Activated CD4-positive, alpha-beta T cell treated with anti-CD3 and anti-CD28 coated beads, Interleukin-2, amount 10 ng/mL, durations not matched to agents 7 days and 5 days (primary cell): ENCODE results near the gene CHRNA7. TPM values are rescaled to one million over a fixed set of nuclear protein-coding genes. Genes with fewer than 3 reads are reported as not detected.

Experiments used
- CTCF ChIA-PET: fragments of 350-600 bp; sonication (Branson Sonifier 250); formaldehyde crosslinking; loops from one replicate; lab custom pipeline; 2021; ENCODE audit warnings: antibody characterized with exemption; lab: Charles Lee
- POLR2A ChIA-PET: fragments of 350-600 bp; sonication (Branson Sonifier 250); formaldehyde crosslinking; loops from one replicate; lab custom pipeline; 2021; ENCODE audit warnings: antibody characterized with exemption; lab: Charles Lee
- DNase-seq: peaks from one replicate; pipeline ENCODE4 v3.0.0-alpha.2; 2020
- H3K27ac Mint-ChIP-seq: one replicate; pipeline ENCODE4 v1.8.0; 2021; ENCODE audit warnings: mild to moderate bottlenecking, moderate library complexity, mixed read lengths
- H3K27me3 Mint-ChIP-seq: one replicate; pipeline ENCODE4 v1.8.0; 2021; ENCODE audit warnings: mixed read lengths
- H3K36me3 Mint-ChIP-seq: one replicate; pipeline ENCODE4 v1.8.0; 2021; ENCODE audit warnings: low read depth, mixed read lengths
- H3K4me1 Mint-ChIP-seq: one replicate; pipeline ENCODE4 v1.8.0; 2021; ENCODE audit warnings: mixed read lengths
- H3K4me3 Mint-ChIP-seq: one replicate; pipeline ENCODE4 v1.8.0; 2021; ENCODE audit warnings: mild to moderate bottlenecking, moderate library complexity, mixed read lengths
- H3K9me3 Mint-ChIP-seq: one replicate; pipeline ENCODE4 v1.8.0; 2021; ENCODE audit warnings: mixed read lengths
- total RNA-seq, 2 experiments: library from RNA; stranded (reverse); gene quantifications; one replicate each; pipeline ENCODE4 v1.2.3, GENCODE V29; 2021

CHRNA7 gene
- total RNA-seq, 2 experiments from 2014 or later: not detected

- ChIA-PET POLR2A (no interaction called here), CTCF (no interaction called here)
- H3K4me3 Mint-ChIP-seq: no peak overlapping the region
- no peak overlapping the region for H3K27ac Mint-ChIP-seq
- no peaks in the 10 kb centered on the region for H3K9me3 Mint-ChIP-seq
- no peak for DNase-seq
- H3K4me1 Mint-ChIP-seq: no peaks in the 10 kb centered on the region
- peaks cover 5% of the 10 kb centered on the region for H3K27me3 Mint-ChIP-seq
- H3K36me3 Mint-ChIP-seq: no peaks in the 10 kb centered on the region
These were observed 67.7 kb downstream of the CHRNA7 start for GRCh38 chr15:32098033-32098432.

- CTCF ChIA-PET: no interaction called here
- no peaks in the 10 kb centered on the region for H3K36me3 Mint-ChIP-seq
- H3K27me3 Mint-ChIP-seq: peaks cover 5% of the 10 kb centered on the region
- H3K4me1 Mint-ChIP-seq: no peaks in the 10 kb centered on the region
- no peak overlapping the region for H3K27ac Mint-ChIP-seq
- no peak overlapping the region for H3K4me3 Mint-ChIP-seq
- no peak for DNase-seq
- no peaks in the 10 kb centered on the region for H3K9me3 Mint-ChIP-seq
- POLR2A ChIA-PET: no interaction called here
These were observed 68.9 kb downstream of the CHRNA7 start for GRCh38 chr15:32099097-32099785.

DNA sequence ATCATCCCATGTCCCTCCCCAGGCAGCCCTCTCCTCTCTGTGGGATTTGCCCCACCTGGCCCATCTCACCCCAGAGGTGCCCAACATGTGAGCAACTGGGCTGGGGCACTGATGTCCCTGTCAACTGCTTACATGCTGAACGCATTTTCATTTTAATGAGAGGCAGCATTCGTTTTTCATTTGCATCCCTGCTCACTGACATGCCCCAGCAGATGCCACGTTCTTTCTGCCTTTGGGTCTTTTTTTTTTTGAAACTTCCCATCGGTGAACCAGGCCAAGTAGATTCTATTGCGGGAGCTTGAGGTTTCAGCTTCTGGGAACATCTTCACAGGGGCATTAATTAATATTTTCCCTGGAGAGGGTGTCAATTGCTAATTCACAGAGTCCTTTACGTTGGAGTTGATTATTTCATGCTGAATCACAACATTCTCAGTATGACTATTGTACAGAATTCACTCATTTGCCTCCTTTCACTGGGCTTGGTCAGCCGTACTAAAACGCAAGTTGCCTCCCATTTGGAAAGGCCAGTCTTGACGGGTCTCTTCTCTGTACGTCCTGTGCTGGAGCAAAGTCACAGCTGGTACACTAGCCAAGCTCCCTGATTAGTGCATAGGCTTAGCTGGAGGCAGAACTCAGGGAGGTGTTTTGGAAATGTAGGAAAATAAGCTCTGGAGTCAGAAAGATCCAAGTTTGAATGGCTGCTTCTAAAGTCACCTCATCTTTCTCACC lies 69.8 kb downstream of the CHRNA7 start:
- ChIA-PET CTCF (no interaction called here), POLR2A (no interaction called here)
- Mint-ChIP-seq H3K4me1 (no peaks in the 10 kb centered on the region), H3K36me3 (no peaks in the 10 kb centered on the region), H3K27ac (no peak overlapping the region), H3K9me3 (no peaks in the 10 kb centered on the region), H3K27me3 (peaks cover 7% of the 10 kb centered on the region), H3K4me3 (no peak overlapping the region)
- no peak for DNase-seq

DNA sequence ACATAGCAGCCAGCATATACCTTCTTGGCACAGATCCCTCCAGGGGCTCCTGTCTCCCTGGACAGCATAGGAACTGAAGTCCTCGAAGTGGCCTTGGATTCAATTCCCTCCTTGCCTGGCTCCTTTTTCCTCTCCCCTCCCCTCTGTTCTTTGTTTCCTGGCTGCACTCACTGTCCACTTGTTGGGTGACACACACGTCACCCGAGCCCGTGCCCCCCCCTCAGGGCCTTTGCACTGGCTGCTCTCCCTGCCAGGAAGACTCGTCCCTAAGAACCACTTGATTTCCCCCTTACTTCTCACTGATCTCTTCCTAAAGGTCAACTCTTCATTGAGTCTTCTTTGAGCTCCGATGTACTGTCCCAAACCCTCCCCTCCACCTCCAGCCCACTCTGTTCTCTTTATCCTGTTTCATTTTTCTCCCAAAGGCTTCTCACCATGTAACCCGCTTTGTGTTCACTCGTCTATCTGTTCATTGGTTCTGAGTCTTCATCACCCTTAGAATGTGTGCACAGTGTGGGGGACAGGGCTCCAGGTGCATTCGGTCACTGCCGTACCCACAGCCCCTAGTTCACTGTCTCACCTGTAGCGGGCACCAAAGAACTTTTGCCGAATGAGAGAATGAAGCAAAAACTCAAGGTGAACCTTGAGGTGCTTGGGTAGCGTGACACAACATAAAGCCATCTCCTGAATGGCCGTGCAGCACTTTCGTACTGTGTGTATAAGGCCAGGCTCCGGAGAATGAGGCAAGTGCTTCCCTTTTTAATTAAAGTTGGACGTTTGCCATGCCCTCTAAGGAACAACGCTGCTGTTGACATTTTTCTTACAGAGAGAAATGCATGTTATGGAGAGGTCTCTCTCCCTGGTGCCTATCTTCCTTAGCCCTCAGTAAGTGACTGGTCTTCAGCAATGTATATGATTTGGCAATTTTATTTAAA lies 74.0 kb downstream of the CHRNA7 start:
- CTCF ChIA-PET: no interaction called here
- H3K27ac Mint-ChIP-seq: no peak overlapping the region
- peaks cover 9% of the 10 kb centered on the region for H3K4me1 Mint-ChIP-seq
- no peak for DNase-seq
- H3K4me3 Mint-ChIP-seq: no peak overlapping the region
- peaks cover 19% of the 10 kb centered on the region for H3K27me3 Mint-ChIP-seq
- no peaks in the 10 kb centered on the region for H3K36me3 Mint-ChIP-seq
- POLR2A ChIA-PET: no interaction called here
- H3K9me3 Mint-ChIP-seq: no peaks in the 10 kb centered on the region

DNA sequence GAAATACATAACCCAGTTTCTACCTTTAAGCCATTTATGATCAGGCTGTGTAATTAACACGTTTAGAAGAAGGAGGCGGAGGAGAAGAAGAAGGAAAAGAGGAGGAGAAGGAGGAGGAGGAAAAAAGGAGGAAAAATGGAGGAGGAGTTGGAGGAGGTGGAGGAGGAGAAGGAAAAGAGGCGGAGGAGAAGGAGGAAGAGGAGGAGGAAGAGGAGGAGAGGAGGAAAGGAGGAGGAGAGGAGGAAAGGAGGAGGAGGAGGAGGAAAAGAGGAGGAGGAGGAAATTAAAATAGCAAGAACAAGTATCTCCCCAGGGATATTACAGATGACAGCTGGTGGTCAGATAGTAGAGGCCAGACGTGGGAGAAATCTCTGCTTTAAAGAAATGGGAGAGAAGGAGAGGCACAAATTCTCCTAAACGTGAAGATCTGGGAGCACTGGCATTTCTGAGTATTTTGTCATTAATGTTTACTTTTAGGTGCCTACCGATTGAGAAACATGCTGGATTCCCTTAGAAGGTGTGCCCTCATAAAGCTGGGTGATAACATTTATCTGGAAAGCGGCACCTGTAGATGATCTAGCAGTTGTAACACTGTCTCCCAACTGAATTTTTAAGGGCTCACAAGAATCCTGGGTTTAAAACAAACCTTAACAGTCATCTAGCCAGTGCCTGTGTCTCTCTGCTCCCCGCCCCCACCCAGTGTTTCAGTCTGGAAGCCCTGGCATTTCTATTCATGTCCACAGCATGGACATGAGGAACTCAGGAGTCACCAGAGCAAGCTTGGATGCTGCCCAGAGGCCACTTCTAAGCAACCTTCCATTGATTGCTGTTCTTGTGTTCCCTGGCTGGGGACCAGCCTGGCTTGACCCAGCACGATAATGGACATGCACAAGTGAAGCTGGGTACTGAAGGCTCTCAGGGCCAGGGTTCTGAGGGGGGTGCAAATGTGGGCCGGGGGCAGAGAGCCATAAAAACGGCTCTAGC lies 75.2 kb downstream of the CHRNA7 start:
- H3K27ac Mint-ChIP-seq: no peak overlapping the region
- no peaks in the 10 kb centered on the region for H3K36me3 Mint-ChIP-seq
- H3K27me3 Mint-ChIP-seq: peaks cover 19% of the 10 kb centered on the region
- no peak overlapping the region for H3K4me3 Mint-ChIP-seq
- POLR2A ChIA-PET: no interaction called here
- CTCF ChIA-PET: no interaction called here
- no peaks in the 10 kb centered on the region for H3K9me3 Mint-ChIP-seq
- H3K4me1 Mint-ChIP-seq: peaks cover 9% of the 10 kb centered on the region
- no peak for DNase-seq

DNA sequence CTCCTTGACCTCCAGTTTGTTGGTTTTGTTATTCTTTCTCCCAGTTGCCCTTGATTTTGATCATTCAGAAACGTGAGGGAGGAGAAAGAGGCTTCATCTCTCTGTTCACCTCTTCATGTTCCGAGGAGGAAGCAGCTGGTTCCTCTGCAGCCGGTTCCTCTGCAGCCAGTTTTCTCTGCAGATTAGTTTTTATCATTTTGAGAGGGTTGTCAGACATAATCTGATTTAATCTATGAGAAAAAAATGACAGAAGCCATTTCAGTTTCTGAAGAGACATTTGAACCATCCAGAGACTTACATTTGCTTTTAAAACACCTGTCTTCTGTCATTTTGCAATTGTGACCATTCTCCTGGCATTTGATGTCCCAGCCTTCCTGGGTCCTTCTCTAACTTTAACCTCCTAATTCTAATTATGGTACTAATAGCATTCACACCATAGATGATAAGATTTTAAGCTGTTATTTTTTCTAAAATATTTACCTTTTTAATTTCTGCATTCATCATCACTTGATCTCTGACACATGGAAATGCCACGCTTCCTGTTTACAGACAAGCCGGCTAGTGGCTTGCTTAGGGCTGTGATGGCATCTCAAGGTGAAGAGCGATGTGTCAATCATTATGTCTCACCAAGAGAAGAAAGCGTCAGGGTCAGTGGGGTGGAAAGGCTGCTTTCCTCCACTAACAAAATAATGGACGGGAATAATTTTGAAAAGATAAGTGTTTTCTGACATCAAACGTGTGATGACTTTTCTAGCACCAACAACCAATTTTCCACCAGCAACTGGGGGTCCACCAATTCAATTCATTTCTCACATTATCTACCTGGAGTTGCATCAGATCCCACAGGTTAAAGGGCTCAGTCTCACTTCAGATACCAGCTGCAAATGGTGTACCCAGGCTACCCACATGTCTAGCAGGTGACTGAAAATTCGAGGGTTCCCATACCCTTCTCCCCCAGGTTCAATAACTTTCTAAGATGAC lies 76.4 kb downstream of the CHRNA7 start:
- H3K27me3 Mint-ChIP-seq: peaks cover 19% of the 10 kb centered on the region
- peaks cover 9% of the 10 kb centered on the region for H3K4me1 Mint-ChIP-seq
- no peak overlapping the region for H3K4me3 Mint-ChIP-seq
- DNase-seq: peak; percentile 13
- ChIA-PET CTCF (no interaction called here), POLR2A (no interaction called here)
- no peaks in the 10 kb centered on the region for H3K9me3 Mint-ChIP-seq
- no peaks in the 10 kb centered on the region for H3K36me3 Mint-ChIP-seq
- peak overlapping the region; percentile 16 for H3K27ac Mint-ChIP-seq

DNA sequence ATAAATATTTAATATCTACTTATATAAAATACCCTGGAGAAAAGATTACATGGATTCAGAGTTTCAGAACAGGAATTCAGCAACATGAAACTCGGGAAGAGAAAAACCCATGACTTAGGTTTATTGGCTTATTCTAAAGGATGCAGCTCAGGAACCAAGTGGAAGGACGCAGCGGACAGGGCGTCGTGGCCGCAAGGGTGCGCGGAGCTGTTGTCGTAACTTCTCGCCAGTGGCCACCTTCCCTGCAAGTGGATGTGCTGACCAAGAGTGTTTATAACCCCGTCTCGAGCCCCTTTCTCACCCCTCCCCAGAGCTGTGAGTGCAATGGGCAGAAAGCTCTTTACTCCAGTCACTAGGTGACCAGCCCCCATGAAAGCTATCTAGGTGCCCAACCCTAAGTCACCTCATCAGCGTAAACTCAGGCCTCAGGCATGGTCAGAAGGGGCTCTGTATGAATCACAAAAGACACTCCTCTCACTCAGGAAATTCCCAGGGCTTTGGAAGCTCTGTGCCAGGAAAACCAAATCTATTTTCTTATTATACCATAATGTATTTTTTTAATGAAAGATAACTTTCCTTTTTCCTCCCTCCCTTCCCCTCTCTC lies 77.3 kb downstream of the CHRNA7 start:
- Mint-ChIP-seq H3K36me3 (no peaks in the 10 kb centered on the region), H3K4me3 (no peak overlapping the region), H3K9me3 (no peaks in the 10 kb centered on the region), H3K27me3 (peaks cover 19% of the 10 kb centered on the region), H3K4me1 (peaks cover 9% of the 10 kb centered on the region), H3K27ac (no peak overlapping the region)
- no peak for DNase-seq
- ChIA-PET CTCF (no interaction called here), POLR2A (no interaction called here)

DNA sequence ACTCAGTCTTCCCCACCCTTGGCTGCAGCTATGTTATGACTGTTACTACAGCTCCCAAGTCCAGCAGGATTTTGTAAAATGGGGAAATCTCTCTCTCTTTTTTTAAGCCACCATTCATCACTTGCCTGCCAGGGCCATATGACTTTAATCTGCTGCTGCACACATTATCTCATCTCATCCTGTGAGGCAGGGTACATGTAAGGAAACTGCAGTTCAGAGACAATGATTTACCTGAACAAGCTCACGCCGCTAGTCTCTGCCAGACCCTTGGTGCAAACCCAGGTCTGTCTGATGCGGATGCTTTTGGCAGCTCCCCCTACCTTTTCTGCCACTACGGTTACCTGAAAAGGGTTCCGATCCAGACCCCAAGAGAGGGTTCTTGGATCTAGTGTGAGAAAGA lies 78.3 kb downstream of the CHRNA7 start:
- ChIA-PET CTCF (interaction anchor here (1.0 kb wide), 1 partner anchor 12 kb away, joined by 3 read pairs; no protein-coding TSS in a partner anchor), POLR2A (no interaction called here)
- Mint-ChIP-seq H3K4me1 (peaks cover 9% of the 10 kb centered on the region), H3K4me3 (no peak overlapping the region), H3K36me3 (no peaks in the 10 kb centered on the region), H3K27me3 (peaks cover 17% of the 10 kb centered on the region), H3K27ac (no peak overlapping the region), H3K9me3 (no peaks in the 10 kb centered on the region)
- DNase-seq: no peak

DNA sequence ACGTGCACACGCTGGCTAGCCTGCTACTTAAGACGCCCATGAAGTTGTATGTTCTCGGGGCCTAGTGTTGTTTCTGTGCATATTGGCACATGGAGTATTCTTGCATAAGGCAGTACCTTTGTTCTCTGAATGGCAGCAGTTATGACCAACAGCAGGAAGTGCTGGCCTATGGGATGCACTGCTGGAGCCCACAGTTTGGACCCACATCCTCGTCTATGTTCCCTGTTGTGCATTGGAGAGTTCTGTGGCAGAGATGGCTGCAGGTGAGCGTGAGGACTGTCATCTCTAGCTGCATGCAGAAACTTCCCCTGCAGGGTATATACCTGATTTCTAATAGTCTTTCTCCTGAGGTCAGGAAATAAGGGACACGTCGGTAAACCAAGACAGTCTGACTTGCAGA lies 81.8 kb downstream of the CHRNA7 start:
- POLR2A ChIA-PET: no interaction called here
- H3K27ac Mint-ChIP-seq: no peak overlapping the region

GRCh38 chr15:32113224-32113623 lies 82.9 kb downstream of the CHRNA7 start:
- CTCF ChIA-PET: no interaction called here
- no peaks in the 10 kb centered on the region for H3K27me3 Mint-ChIP-seq
- no peaks in the 10 kb centered on the region for H3K9me3 Mint-ChIP-seq
- H3K27ac Mint-ChIP-seq: no peak overlapping the region
- DNase-seq: no peak
- no peaks in the 10 kb centered on the region for H3K4me1 Mint-ChIP-seq
- no peak overlapping the region for H3K4me3 Mint-ChIP-seq
- H3K36me3 Mint-ChIP-seq: no peaks in the 10 kb centered on the region
- POLR2A ChIA-PET: no interaction called here

More for the DNA sequence above, 81.8 kb downstream of the CHRNA7 start:
- CTCF ChIA-PET: no interaction called here
- Mint-ChIP-seq H3K27me3 (peaks cover under 1% of the 10 kb centered on the region), H3K4me1 (peaks cover under 1% of the 10 kb centered on the region), H3K4me3 (no peak overlapping the region), H3K36me3 (no peaks in the 10 kb centered on the region), H3K9me3 (no peaks in the 10 kb centered on the region)
- no peak for DNase-seq

- H3K27ac Mint-ChIP-seq: no peak overlapping the region
- no peak overlapping the region for H3K4me3 Mint-ChIP-seq
- POLR2A ChIA-PET: no interaction called here
- peaks cover 3% of the 10 kb centered on the region for H3K27me3 Mint-ChIP-seq
- H3K4me1 Mint-ChIP-seq: no peaks in the 10 kb centered on the region
- CTCF ChIA-PET: no interaction called here
- no peaks in the 10 kb centered on the region for H3K36me3 Mint-ChIP-seq
- H3K9me3 Mint-ChIP-seq: no peaks in the 10 kb centered on the region
- DNase-seq: no peak
These were observed 86.8 kb downstream of the CHRNA7 start for GRCh38 chr15:32117122-32117521.
